Neural progenitor cell (in vitro differentiated cells): ENCODE data around the gene CDC42.

Source experiments
- EZH2phosphoT487 ChIP-seq: fragments of 200-600 bp; sonication (generic); IDR thresholded peaks from 2 replicates; pipeline ENCODE4 v1.6.1; 2017; ENCODE audit warnings: antibody characterized with exemption
- TF ChIP-seq, protein P1 (sequence below): fragments of 200-600 bp; sonication (generic); IDR thresholded peaks from 2 replicates; pipeline ENCODE4 v1.5.1; 2017; ENCODE audit warnings: antibody characterized with exemption, mild to moderate bottlenecking

GRCh38 chr1:22056043-22056442 is 3.5 kb downstream of the CDC42 start:
- no peak for TF ChIP-seq EZH2phosphoT487
- TF ChIP-seq, protein P1, sequence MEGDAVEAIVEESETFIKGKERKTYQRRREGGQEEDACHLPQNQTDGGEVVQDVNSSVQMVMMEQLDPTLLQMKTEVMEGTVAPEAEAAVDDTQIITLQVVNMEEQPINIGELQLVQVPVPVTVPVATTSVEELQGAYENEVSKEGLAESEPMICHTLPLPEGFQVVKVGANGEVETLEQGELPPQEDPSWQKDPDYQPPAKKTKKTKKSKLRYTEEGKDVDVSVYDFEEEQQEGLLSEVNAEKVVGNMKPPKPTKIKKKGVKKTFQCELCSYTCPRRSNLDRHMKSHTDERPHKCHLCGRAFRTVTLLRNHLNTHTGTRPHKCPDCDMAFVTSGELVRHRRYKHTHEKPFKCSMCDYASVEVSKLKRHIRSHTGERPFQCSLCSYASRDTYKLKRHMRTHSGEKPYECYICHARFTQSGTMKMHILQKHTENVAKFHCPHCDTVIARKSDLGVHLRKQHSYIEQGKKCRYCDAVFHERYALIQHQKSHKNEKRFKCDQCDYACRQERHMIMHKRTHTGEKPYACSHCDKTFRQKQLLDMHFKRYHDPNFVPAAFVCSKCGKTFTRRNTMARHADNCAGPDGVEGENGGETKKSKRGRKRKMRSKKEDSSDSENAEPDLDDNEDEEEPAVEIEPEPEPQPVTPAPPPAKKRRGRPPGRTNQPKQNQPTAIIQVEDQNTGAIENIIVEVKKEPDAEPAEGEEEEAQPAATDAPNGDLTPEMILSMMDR, result no peak
